GM13976 (cell line): Measurements from ENCODE around the gene PCDHGB3.
"Not testable (repeated sequence)": the region's sequence is repeated elsewhere in the genome, so short reads cannot be mapped to it uniquely, and the experiment has no call there.

Experiments
- DNase-seq: peaks from one replicate; pipeline ENCODE4 v3.0.0; 2012; ENCODE audit warnings: low spot score
- in situ Hi-C: fragments of 300-500 bp; cut with MboI; formaldehyde crosslinking; loops from one replicate; pipeline ENCODE4 v1.12.0; 2022; ENCODE audit warnings: low sequenced_read_pairs, mixed read lengths, inconsistent platforms; ENCODE audit not compliant: unreplicated experiment
- TF ChIP-seq, protein P1 (sequence below): IDR thresholded peaks from 2 replicates; pipeline ENCODE4 v1.5.1; 2012; ENCODE audit warnings: borderline replicate concordance, mild to moderate bottlenecking; ENCODE audit not compliant: insufficient read depth; ENCODE audit errors: extremely low read depth, missing control alignments, control extremely low read depth

PCDHGB3 gene

DNA sequence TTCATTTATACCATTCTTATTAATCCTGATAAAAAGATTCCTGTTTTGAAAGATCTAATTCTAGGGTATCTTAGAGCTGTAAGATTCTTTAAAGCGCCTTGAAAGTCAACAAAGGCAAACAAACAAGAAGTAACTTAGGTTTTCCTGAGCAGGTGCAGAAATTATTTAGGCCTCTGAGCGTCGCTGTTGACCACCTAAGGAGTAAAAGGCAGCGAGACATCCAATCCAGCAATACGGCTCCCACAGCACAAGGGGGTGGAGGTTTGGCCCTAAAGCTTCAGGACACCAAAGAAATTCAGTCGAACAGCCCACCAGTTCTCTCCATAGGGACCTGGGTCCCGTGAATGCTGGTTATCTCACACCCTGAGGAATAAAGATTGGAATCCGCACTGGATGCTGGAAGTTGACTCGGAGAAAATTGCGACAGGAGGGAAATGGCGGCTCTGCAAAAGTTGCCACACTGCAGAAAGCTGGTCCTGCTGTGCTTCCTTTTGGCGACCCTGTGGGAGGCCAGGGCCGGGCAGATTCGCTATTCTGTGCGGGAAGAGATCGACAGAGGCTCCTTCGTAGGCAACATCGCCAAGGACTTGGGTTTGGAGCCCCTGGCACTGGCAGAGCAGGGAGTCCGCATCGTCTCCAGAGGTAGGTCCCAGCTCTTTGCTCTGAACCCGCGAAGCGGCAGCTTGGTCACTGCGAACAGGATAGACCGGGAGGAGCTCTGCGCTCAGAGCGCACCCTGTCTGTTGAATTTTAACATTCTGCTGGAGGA lies 31.3 kb upstream of the PCDHGB3 start, which contains the start of gene PCDHGA2:
PCDHGA2 (plus strand) TSS at position 223 of the 769 bp plus-strand sequence.
- TF ChIP-seq, protein P1, sequence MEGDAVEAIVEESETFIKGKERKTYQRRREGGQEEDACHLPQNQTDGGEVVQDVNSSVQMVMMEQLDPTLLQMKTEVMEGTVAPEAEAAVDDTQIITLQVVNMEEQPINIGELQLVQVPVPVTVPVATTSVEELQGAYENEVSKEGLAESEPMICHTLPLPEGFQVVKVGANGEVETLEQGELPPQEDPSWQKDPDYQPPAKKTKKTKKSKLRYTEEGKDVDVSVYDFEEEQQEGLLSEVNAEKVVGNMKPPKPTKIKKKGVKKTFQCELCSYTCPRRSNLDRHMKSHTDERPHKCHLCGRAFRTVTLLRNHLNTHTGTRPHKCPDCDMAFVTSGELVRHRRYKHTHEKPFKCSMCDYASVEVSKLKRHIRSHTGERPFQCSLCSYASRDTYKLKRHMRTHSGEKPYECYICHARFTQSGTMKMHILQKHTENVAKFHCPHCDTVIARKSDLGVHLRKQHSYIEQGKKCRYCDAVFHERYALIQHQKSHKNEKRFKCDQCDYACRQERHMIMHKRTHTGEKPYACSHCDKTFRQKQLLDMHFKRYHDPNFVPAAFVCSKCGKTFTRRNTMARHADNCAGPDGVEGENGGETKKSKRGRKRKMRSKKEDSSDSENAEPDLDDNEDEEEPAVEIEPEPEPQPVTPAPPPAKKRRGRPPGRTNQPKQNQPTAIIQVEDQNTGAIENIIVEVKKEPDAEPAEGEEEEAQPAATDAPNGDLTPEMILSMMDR: peak; percentile 27
- in situ Hi-C loops: no loop called here
- peak; percentile 43 for DNase-seq

DNA sequence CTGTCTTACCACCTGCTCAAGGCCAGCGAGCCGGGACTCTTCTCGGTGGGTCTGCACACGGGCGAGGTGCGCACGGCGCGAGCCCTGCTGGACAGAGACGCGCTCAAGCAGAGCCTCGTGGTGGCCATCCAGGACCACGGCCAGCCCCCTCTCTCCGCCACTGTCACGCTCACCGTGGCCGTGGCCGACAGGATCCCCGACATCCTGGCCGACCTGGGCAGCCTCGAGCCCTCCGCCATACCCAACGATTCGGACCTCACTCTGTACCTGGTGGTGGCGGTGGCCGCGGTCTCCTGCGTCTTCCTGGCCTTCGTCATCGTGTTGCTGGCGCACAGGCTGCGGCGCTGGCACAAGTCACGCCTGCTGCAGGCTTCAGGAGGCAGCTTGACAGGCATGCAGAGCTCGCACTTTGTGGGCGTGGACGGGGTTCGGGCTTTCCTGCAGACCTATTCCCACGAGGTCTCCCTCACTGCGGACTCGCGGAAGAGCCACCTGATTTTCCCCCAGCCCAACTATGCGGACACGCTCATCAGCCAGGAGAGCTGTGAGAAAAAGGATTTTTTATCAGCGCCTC lies 29.2 kb upstream of the PCDHGB3 start:
- in situ Hi-C loops, DNase-seq: not testable (repeated sequence)

DNA sequence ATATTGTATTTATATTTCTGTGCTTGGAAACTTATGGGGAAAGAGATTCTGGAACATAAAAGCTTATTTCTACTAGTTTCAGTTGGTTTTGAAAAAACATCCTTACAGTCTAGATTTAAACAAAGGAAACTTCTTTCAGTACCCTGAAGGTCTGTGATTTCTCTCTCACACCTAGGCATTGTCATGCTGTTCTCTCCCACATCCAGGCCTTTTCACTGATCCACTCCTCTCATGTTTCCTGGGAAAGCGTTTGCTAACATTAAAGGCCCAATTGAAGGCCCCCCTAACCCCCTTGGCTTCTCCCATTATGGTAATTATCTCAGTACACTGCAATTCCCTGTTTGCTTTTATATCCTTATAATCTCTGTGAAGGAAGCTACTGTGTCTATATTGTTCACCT lies 27.3 kb upstream of the PCDHGB3 start:
- TF ChIP-seq, protein P1: no peak
- no peak for DNase-seq
- in situ Hi-C loops: no loop called here

DNA sequence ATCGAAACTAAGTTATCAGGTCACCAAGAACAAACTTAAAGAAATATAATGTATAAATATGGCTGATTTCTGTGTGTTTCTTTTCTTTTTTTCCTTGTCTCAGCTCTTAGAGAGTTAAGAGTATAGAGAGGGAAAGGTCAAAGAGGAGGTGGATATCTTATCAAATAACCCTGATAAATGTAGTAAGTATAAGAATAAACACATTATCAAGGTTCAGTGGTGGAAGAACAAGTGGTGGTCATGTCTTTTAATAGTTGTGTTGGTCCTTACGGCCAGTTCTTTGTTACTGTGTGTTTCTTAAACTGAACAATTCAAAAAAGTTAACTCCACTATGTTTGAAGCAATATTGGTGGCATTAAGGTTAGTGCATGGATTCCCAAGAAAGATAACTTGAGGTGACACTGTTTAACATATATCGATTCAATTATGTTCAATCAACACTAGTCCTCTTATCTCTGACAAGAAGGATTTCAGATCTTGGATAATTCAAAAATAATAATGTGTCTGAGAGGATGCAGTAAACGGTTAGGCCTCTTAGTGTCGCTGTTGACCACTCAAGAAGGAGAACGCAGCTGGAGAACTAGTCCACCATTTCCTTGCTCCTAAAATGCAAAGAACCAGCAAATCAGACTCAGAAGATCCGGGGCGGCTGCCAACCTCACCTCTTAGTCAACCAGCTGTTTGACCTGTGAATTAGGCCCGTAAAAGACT lies 26.6 kb upstream of the PCDHGB3 start, which contains the start of gene PCDHGA3:
PCDHGA3 (plus strand) TSS at position 588 of the 711 bp plus-strand sequence. CDS start 205 bp downstream, outside the sequence.
- in situ Hi-C loops: no loop called here
- TF ChIP-seq, protein P1: no peak
- DNase-seq: no peak

DNA sequence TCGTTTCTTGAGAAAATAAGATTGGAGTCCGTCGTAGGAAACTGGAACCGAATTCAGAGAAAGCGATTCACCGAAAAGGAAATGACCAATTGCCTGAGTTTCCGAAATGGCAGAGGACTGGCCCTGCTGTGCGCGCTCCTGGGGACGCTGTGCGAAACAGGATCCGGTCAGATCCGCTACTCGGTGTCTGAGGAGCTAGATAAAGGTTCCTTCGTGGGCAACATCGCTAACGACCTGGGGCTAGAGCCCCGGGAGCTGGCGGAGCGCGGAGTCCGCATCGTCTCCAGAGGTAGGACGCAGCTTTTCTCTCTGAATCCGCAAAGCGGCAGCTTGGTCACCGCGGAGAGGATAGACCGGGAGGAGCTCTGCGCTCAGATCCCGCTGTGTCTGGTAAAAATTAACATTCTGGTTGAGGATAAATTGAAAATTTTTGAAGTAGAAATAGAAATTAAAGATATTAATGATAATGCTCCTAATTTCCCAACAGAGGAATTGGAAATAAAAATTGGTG lies 26.0 kb upstream of the PCDHGB3 start:
- no peak for DNase-seq
- in situ Hi-C loops: no loop called here
- TF ChIP-seq, protein P1: no peak

DNA sequence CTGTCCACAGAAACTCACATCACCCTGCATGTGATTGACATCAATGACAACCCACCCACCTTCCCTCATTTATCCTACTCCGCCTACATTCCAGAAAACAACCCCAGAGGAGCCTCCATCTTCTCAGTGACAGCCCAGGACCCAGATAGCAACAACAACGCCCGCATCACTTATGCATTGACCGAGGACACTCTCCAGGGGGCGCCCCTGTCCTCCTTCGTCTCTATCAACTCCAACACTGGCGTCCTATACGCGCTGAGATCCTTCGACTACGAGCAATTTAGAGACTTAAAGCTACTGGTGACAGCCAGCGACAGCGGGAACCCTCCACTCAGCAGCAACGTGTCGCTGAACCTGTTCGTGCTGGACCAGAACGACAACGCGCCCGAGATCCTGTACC lies 24.7 kb upstream of the PCDHGB3 start:
- in situ Hi-C loops: no loop called here
- TF ChIP-seq, protein P1: no peak
- DNase-seq: no peak

DNA sequence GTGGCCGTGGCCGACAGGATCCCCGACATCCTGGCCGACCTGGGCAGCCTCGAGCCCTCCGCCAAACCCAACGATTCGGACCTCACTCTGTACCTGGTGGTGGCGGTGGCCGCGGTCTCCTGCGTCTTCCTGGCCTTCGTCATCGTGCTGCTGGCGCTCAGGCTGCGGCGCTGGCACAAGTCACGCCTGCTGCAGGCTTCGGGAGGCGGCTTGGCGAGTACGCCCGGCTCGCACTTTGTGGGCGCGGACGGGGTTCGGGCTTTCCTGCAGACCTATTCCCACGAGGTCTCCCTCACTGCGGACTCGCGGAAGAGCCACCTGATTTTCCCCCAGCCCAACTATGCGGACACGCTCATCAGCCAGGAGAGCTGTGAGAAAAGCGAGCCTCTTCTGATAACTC lies 24.0 kb upstream of the PCDHGB3 start:
- in situ Hi-C loops, DNase-seq: not testable (repeated sequence)
